Neural progenitor cell (in vitro differentiated cells): ENCODE data around the gene TEP1.

Source experiments
- EZH2 ChIP-seq: fragments of 200-600 bp; sonication (generic); IDR thresholded peaks from 2 replicates; pipeline ENCODE4 v1.6.1; 2017; ENCODE audit warnings: antibody characterized with exemption, mild to moderate bottlenecking, moderate library complexity
- EZH2phosphoT487 ChIP-seq: fragments of 200-600 bp; sonication (generic); IDR thresholded peaks from 2 replicates; pipeline ENCODE4 v1.6.1; 2017; ENCODE audit warnings: antibody characterized with exemption
- TF ChIP-seq, protein P1 (sequence below): fragments of 200-600 bp; sonication (generic); IDR thresholded peaks from 2 replicates; pipeline ENCODE4 v1.5.1; 2017; ENCODE audit warnings: antibody characterized with exemption, mild to moderate bottlenecking

- TF ChIP-seq, protein P1, sequence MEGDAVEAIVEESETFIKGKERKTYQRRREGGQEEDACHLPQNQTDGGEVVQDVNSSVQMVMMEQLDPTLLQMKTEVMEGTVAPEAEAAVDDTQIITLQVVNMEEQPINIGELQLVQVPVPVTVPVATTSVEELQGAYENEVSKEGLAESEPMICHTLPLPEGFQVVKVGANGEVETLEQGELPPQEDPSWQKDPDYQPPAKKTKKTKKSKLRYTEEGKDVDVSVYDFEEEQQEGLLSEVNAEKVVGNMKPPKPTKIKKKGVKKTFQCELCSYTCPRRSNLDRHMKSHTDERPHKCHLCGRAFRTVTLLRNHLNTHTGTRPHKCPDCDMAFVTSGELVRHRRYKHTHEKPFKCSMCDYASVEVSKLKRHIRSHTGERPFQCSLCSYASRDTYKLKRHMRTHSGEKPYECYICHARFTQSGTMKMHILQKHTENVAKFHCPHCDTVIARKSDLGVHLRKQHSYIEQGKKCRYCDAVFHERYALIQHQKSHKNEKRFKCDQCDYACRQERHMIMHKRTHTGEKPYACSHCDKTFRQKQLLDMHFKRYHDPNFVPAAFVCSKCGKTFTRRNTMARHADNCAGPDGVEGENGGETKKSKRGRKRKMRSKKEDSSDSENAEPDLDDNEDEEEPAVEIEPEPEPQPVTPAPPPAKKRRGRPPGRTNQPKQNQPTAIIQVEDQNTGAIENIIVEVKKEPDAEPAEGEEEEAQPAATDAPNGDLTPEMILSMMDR: no peak
- no peak for TF ChIP-seq EZH2phosphoT487
- no peak for TF ChIP-seq EZH2
Measured at GRCh38 chr14:20412411-20412810, 890 bp downstream of the TEP1 start.
